Sigmoid colon (tissue), 4 donors: Measurements from ENCODE around the gene NUMA1.

ENCODE experiments used
- CTCF ChIP-seq, 4 experiments: fragments of 450-650 bp in 3 of 4; fragments of 200-600 bp in 1 of 4; IDR thresholded peaks; one replicate each; pipeline ENCODE4 v1.5.1; 2016 to 2019; ENCODE audit warnings: antibody characterized with exemption in 4 of 4, mild to moderate bottlenecking in 3 of 4, moderate library complexity in 2 of 4
- EP300 ChIP-seq, 4 donors: sonication (generic); formaldehyde crosslinking; IDR thresholded peaks; one replicate each; pipeline ENCODE4 v1.6.1; 2017; ENCODE audit warnings: antibody characterized with exemption in 4 of 4
- POLR2A ChIP-seq, 2 donors: fragments of 450-650 bp; IDR thresholded peaks; one replicate each; pipeline ENCODE4 v1.6.1; 2016; ENCODE audit warnings: antibody characterized with exemption in 2 of 2, mild to moderate bottlenecking in 2 of 2, moderate library complexity in 2 of 2
- POLR2AphosphoS5 ChIP-seq, 4 donors: sonication (generic); formaldehyde crosslinking; IDR thresholded peaks; one replicate each; pipeline ENCODE4 v1.6.1; 2017; ENCODE audit warnings: antibody characterized with exemption in 4 of 4

GRCh38 chr11:72009156-72009555 lies 71.2 kb downstream of the NUMA1 start:
- TF ChIP-seq POLR2A (IDR thresholded peaks at IDR 0.05) (no peak), CTCF (IDR thresholded peaks at IDR 0.05) (no peak), EP300 (IDR thresholded peaks at IDR 0.05) (no peak), POLR2AphosphoS5 (IDR thresholded peaks at IDR 0.05) (peak in 1 of 4 donors; percentile 2)
